Keratinocyte (primary cell): Measurements from ENCODE around the gene SRRT.

ENCODE experiments used
- CTCF ChIP-seq, 3 experiments: IDR thresholded peaks in 1 of 3; conservative IDR thresholded peaks in 1 of 3; optimal IDR thresholded peaks in 1 of 3; 2 replicates in 2 of 3; 3 replicates in 1 of 3; pipeline versions ENCODE3 to v1.5.1; 2011; ENCODE audit warnings: low read length in 3 of 3, mild to moderate bottlenecking in 3 of 3, moderate library complexity in 2 of 3, control low read depth in 1 of 3, inconsistent platforms in 1 of 3; ENCODE audit not compliant: insufficient read depth in 2 of 3; ENCODE audit errors: extremely low read depth in 1 of 3
- EZH2 ChIP-seq: IDR thresholded peaks from one replicate; pipeline ENCODE4 v1.6.1; 2012; ENCODE audit warnings: inconsistent platforms, mild to moderate bottlenecking, low read length, moderate library complexity

- TF ChIP-seq CTCF (optimal IDR thresholded peaks at IDR 0.05 in 1 of 3, IDR thresholded peaks at IDR 0.05 in 1 of 3, conservative IDR thresholded peaks at IDR 0.05 in 1 of 3; ENCODE audit: extremely low read depth in 1 of 3, insufficient read depth in 2 of 3, low read length in 3 of 3) (no peak), EZH2 (no peak)
Observed at GRCh38 chr7:100886142-100886935, 11.4 kb downstream of the SRRT start.
